HEK293 (cell line): Measurements from ENCODE around the gene CEMIP2.

Experiments
- CTCF ChIA-PET: fragments of 350-600 bp; formaldehyde crosslinking; extraction: SDS; loops from one replicate; lab custom pipeline; 2021; ENCODE audit warnings: antibody characterized with exemption; lab: Yijun Ruan, JAX
- POLR2A ChIA-PET: fragments of 300-600 bp; formaldehyde crosslinking; extraction: SDS; loops from one replicate; lab custom pipeline; 2020; ENCODE audit warnings: antibody characterized with exemption, inconsistent platforms; lab: Yijun Ruan, JAX
- H3K27ac ChIP-seq: fragments of 200-500 bp; sonication (Bioruptor generic); 2 replicates; pipeline ENCODE4 v1.5.1; 2014; ENCODE audit warnings: low read depth, low read length, control low read depth, inconsistent platforms; ENCODE audit errors: extremely low read depth
- H3K36me3 ChIP-seq, 2 experiments: fragments of 200-500 bp in 1 of 2; sonication (Bioruptor generic) in 1 of 2; 1 replicate in 1 of 2; 2 replicates in 1 of 2; pipeline ENCODE4 v1.5.1; 2014 to 2017; ENCODE audit warnings: inconsistent platforms in 2 of 2, low read length in 2 of 2; ENCODE audit not compliant: control insufficient read depth in 2 of 2, insufficient read depth in 1 of 2
- H3K4me1 ChIP-seq: fragments of 200-500 bp; sonication (Bioruptor generic); 2 replicates; pipeline ENCODE4 v1.5.1; 2014; ENCODE audit warnings: mild to moderate bottlenecking, low read length, inconsistent platforms; ENCODE audit not compliant: control insufficient read depth, insufficient read depth
- H3K4me3 ChIP-seq: 2 replicates; pipeline ENCODE4 v1.5.1; 2011; ENCODE audit warnings: low read depth, mild to moderate bottlenecking, control low read depth, low read length, moderate library complexity
- H3K9me3 ChIP-seq: fragments of 200-500 bp; sonication (Bioruptor generic); 2 replicates; pipeline ENCODE4 v1.5.1; 2014; ENCODE audit warnings: low read depth, low read length, inconsistent platforms; ENCODE audit not compliant: control insufficient read depth, insufficient read depth
- GFI1B ChIP-seq: fragments of 450-650 bp; formaldehyde crosslinking; IDR thresholded peaks from 2 replicates; pipeline ENCODE4 v1.5.1; 2016; ENCODE audit warnings: missing biosample characterization, missing genetic modification characterization
- IKZF3 ChIP-seq: fragments of 450-650 bp; IDR thresholded peaks from 2 replicates; pipeline ENCODE4 v1.5.0; 2018; ENCODE audit warnings: missing biosample characterization, mild to moderate bottlenecking, missing genetic modification characterization, moderate library complexity
- KLF7 ChIP-seq: fragments of 450-650 bp; formaldehyde crosslinking; IDR thresholded peaks from 2 replicates; pipeline ENCODE4 v1.5.1; 2016; ENCODE audit warnings: missing biosample characterization, missing genetic modification characterization, borderline replicate concordance
- SP7 ChIP-seq: fragments of 450-650 bp; formaldehyde crosslinking; IDR thresholded peaks from 2 replicates; pipeline ENCODE4 v1.5.1; 2016; ENCODE audit warnings: missing biosample characterization, missing genetic modification characterization
- ZFHX2 ChIP-seq: fragments of 450-650 bp; formaldehyde crosslinking; conservative IDR thresholded peaks from 2 replicates; pipeline ENCODE4 v1.5.1; 2016; ENCODE audit warnings: missing biosample characterization, missing genetic modification characterization
- ZNF132 ChIP-seq: fragments of 450-650 bp; formaldehyde crosslinking; IDR thresholded peaks from 2 replicates; pipeline ENCODE4 v1.5.1; 2017; ENCODE audit warnings: missing biosample characterization, missing genetic modification characterization, borderline replicate concordance
- ZNF174 ChIP-seq: fragments of 450-650 bp; formaldehyde crosslinking; IDR thresholded peaks from 2 replicates; pipeline ENCODE4 v1.5.0; 2017; ENCODE audit warnings: missing biosample characterization, mild to moderate bottlenecking, missing genetic modification characterization
- ZNF221 ChIP-seq: fragments of 450-650 bp; formaldehyde crosslinking; IDR thresholded peaks from 2 replicates; pipeline ENCODE4 v1.5.1; 2017; ENCODE audit warnings: missing biosample characterization, missing genetic modification characterization, borderline replicate concordance
- ZNF394 ChIP-seq: fragments of 450-650 bp; formaldehyde crosslinking; IDR thresholded peaks from 2 replicates; pipeline ENCODE4 v1.5.1; 2016; ENCODE audit warnings: missing biosample characterization, missing genetic modification characterization, mild to moderate bottlenecking, moderate library complexity, borderline replicate concordance
- ZNF529 ChIP-seq: fragments of 450-650 bp; formaldehyde crosslinking; IDR thresholded peaks from 2 replicates; pipeline ENCODE4 v1.5.1; 2017; ENCODE audit warnings: missing genetic modification characterization, missing biosample characterization; ENCODE audit not compliant: insufficient replicate concordance
- ZNF560 ChIP-seq: fragments of 450-650 bp; formaldehyde crosslinking; IDR thresholded peaks from 2 replicates; pipeline ENCODE4 v1.5.1; 2017; ENCODE audit warnings: missing biosample characterization, missing genetic modification characterization, borderline replicate concordance
- ZNF585B ChIP-seq: fragments of 450-650 bp; formaldehyde crosslinking; IDR thresholded peaks from 2 replicates; pipeline ENCODE4 v1.5.1; 2016; ENCODE audit warnings: missing biosample characterization, missing genetic modification characterization
- ZNF596 ChIP-seq: fragments of 450-650 bp; IDR thresholded peaks from 2 replicates; pipeline ENCODE4 v1.5.0; 2018; ENCODE audit warnings: missing biosample characterization, mild to moderate bottlenecking, missing genetic modification characterization, moderate library complexity
- ZNF677 ChIP-seq: fragments of 450-650 bp; IDR thresholded peaks from 2 replicates; pipeline ENCODE4 v1.5.0; 2018; ENCODE audit warnings: missing biosample characterization, mild to moderate bottlenecking, missing genetic modification characterization, moderate library complexity
- TF ChIP-seq, protein P1 (sequence below): fragments of 450-650 bp; formaldehyde crosslinking; IDR thresholded peaks from 2 replicates; pipeline ENCODE4 v1.5.1; 2017; ENCODE audit warnings: missing biosample characterization, missing genetic modification characterization
- TF ChIP-seq, protein P2 (sequence below): fragments of 450-650 bp; formaldehyde crosslinking; IDR thresholded peaks from 2 replicates; pipeline ENCODE4 v1.5.1; 2016; ENCODE audit warnings: missing biosample characterization, missing genetic modification characterization, borderline replicate concordance
- TF ChIP-seq, protein P3 (sequence below): fragments of 450-650 bp; formaldehyde crosslinking; IDR thresholded peaks from 2 replicates; pipeline ENCODE4 v1.5.1; 2017; ENCODE audit warnings: missing biosample characterization, missing genetic modification characterization
- TF ChIP-seq, protein P4 (sequence below): sonication (generic); formaldehyde crosslinking; IDR thresholded peaks from 2 replicates; pipeline ENCODE4 v1.8.1; 2022; ENCODE audit warnings: mild to moderate bottlenecking, moderate library complexity, missing genetic modification reagents
- TF ChIP-seq, protein P5 (sequence below): fragments of 450-650 bp; formaldehyde crosslinking; IDR thresholded peaks from 2 replicates; pipeline ENCODE4 v1.5.1; 2016; ENCODE audit warnings: missing biosample characterization, missing genetic modification characterization

Gene CEMIP2

DNA sequence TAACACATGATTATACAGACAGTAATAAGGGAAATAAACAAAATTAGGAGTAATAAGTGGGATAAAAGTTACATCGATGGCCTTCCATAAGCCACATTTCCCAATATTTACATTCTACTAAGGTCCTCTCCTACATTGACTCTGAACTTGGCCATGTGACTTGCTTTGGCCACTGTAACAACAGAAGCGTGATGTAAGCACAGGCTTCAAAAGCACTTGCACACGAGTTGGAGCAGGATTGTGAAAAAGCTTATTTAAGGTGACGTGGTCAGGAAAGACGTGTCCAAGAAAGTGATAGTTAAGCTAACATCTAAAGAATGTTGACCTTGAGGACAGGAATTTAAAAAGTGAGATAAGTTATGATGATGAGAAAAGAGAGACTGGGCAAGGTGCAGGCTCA lies 9.8 kb upstream of the CEMIP2 start:
- no peaks in the 10 kb centered on the region for H3K9me3 ChIP-seq
- ChIA-PET POLR2A (no interaction called here), CTCF (interaction anchor here (0.6 to 2.6 kb wide), 5 partner anchors 9 to 519 kb away, joined by 3 to 17 read pairs (median 5); no protein-coding TSS in a partner anchor)
- H3K4me3 ChIP-seq: no peak overlapping the region
- no peaks in the 10 kb centered on the region for H3K36me3 ChIP-seq
- TF ChIP-seq GFI1B: no peak
- TF ChIP-seq, protein P1, sequence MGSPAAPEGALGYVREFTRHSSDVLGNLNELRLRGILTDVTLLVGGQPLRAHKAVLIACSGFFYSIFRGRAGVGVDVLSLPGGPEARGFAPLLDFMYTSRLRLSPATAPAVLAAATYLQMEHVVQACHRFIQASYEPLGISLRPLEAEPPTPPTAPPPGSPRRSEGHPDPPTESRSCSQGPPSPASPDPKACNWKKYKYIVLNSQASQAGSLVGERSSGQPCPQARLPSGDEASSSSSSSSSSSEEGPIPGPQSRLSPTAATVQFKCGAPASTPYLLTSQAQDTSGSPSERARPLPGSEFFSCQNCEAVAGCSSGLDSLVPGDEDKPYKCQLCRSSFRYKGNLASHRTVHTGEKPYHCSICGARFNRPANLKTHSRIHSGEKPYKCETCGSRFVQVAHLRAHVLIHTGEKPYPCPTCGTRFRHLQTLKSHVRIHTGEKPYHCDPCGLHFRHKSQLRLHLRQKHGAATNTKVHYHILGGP (tag by site-specific recombination): no peak
- TF ChIP-seq ZNF394 (tag by site-specific recombination): no peak
- no peak for TF ChIP-seq ZNF174 (tag by site-specific recombination)
- TF ChIP-seq ZFHX2 (tag by site-specific recombination): no peak
- H3K27ac ChIP-seq: no peak overlapping the region
- no peaks in the 10 kb centered on the region for H3K4me1 ChIP-seq

- Histone ChIP-seq H3K9me3 (no peaks in the 10 kb centered on the region), H3K27ac (no peak overlapping the region), H3K4me1 (no peaks in the 10 kb centered on the region), H3K4me3 (no peak overlapping the region), H3K36me3 (no peaks in the 10 kb centered on the region)
- CTCF ChIA-PET: no interaction called here
- POLR2A ChIA-PET: no interaction called here
- no peak for TF ChIP-seq KLF7 (tag by site-specific recombination)
Measured at GRCh38 chr9:71774920-71775319, 6.6 kb upstream of the CEMIP2 start.

DNA sequence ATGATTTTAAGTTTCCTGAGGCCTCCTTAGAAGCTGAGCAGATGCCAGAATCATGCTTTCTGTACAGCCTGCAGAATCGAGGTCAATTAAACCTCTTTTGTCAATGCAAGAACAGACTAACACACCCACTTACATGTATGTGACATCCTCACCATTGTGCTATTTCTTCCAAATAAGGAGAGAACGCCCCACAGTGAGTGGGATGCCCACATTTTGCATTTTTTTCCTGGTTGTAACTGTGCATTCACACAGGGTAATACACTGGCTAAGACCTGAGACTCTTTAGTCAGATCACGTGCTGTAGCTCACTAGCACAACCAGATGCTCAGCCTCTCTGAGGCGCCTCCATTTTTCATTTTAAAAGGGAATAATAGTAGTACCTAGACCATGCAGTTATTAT lies 4.4 kb upstream of the CEMIP2 start:
- ChIA-PET CTCF (no interaction called here), POLR2A (interaction anchor here (0.5 kb wide), 1 partner anchor 1514 kb away, joined by 7 read pairs; no protein-coding TSS in a partner anchor)
- Histone ChIP-seq H3K4me3 (no peak overlapping the region), H3K4me1 (no peaks in the 10 kb centered on the region), H3K36me3 (no peaks in the 10 kb centered on the region), H3K27ac (no peak overlapping the region), H3K9me3 (no peaks in the 10 kb centered on the region)
- TF ChIP-seq ZNF560 (no peak), ZNF585B (tag by site-specific recombination) (no peak), ZNF529 (tag by site-specific recombination) (no peak), SP7 (no peak), ZNF677 (tag by site-specific recombination) (no peak), ZNF596 (tag by site-specific recombination) (no peak), ZNF221 (no peak), IKZF3 (tag by site-specific recombination) (no peak), ZNF132 (tag by site-specific recombination) (no peak)
- TF ChIP-seq, protein P2, sequence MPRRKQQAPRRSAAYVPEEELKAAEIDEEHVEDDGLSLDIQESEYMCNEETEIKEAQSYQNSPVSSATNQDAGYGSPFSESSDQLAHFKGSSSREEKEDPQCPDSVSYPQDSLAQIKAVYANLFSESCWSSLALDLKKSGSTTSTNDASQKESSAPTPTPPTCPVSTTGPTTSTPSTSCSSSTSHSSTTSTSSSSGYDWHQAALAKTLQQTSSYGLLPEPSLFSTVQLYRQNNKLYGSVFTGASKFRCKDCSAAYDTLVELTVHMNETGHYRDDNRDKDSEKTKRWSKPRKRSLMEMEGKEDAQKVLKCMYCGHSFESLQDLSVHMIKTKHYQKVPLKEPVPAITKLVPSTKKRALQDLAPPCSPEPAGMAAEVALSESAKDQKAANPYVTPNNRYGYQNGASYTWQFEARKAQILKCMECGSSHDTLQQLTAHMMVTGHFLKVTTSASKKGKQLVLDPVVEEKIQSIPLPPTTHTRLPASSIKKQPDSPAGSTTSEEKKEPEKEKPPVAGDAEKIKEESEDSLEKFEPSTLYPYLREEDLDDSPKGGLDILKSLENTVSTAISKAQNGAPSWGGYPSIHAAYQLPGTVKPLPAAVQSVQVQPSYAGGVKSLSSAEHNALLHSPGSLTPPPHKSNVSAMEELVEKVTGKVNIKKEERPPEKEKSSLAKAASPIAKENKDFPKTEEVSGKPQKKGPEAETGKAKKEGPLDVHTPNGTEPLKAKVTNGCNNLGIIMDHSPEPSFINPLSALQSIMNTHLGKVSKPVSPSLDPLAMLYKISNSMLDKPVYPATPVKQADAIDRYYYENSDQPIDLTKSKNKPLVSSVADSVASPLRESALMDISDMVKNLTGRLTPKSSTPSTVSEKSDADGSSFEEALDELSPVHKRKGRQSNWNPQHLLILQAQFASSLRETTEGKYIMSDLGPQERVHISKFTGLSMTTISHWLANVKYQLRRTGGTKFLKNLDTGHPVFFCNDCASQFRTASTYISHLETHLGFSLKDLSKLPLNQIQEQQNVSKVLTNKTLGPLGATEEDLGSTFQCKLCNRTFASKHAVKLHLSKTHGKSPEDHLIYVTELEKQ (tag by site-specific recombination): no peak
- TF ChIP-seq, protein P3, sequence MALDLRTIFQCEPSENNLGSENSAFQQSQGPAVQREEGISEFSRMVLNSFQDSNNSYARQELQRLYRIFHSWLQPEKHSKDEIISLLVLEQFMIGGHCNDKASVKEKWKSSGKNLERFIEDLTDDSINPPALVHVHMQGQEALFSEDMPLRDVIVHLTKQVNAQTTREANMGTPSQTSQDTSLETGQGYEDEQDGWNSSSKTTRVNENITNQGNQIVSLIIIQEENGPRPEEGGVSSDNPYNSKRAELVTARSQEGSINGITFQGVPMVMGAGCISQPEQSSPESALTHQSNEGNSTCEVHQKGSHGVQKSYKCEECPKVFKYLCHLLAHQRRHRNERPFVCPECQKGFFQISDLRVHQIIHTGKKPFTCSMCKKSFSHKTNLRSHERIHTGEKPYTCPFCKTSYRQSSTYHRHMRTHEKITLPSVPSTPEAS: no peak
- TF ChIP-seq, protein P4, sequence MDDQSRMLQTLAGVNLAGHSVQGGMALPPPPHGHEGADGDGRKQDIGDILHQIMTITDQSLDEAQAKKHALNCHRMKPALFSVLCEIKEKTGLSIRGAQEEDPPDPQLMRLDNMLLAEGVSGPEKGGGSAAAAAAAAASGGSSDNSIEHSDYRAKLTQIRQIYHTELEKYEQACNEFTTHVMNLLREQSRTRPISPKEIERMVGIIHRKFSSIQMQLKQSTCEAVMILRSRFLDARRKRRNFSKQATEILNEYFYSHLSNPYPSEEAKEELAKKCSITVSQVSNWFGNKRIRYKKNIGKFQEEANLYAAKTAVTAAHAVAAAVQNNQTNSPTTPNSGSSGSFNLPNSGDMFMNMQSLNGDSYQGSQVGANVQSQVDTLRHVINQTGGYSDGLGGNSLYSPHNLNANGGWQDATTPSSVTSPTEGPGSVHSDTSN (CRISPR knock-in tag): no peak
- TF ChIP-seq, protein P5, sequence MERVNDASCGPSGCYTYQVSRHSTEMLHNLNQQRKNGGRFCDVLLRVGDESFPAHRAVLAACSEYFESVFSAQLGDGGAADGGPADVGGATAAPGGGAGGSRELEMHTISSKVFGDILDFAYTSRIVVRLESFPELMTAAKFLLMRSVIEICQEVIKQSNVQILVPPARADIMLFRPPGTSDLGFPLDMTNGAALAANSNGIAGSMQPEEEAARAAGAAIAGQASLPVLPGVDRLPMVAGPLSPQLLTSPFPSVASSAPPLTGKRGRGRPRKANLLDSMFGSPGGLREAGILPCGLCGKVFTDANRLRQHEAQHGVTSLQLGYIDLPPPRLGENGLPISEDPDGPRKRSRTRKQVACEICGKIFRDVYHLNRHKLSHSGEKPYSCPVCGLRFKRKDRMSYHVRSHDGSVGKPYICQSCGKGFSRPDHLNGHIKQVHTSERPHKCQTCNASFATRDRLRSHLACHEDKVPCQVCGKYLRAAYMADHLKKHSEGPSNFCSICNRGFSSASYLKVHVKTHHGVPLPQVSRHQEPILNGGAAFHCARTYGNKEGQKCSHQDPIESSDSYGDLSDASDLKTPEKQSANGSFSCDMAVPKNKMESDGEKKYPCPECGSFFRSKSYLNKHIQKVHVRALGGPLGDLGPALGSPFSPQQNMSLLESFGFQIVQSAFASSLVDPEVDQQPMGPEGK (tag by site-specific recombination): no peak
